Spinal cord (tissue), 10 donors: Measurements from ENCODE around the gene POLD4. TPM values are rescaled to one million over a fixed set of nuclear protein-coding genes. Genes with fewer than 3 reads are reported as not detected.
"Not testable (repeated sequence)": the region's sequence is repeated elsewhere in the genome, so short reads cannot be mapped to it uniquely, and the experiment has no call there.

Experiments used
- DNase-seq, 6 donors: peaks; one replicate each; pipeline versions ENCODE4 v3.0.0 to v3.0.0-alpha.2; 2013 to 2015; ENCODE audit warnings: low spot score in 6 of 6, low read depth in 4 of 6
- H3K27ac ChIP-seq: one replicate; pipeline ENCODE4 v1.5.1; 2013; ENCODE audit warnings: low read depth, low read length, control low read depth
- H3K27me3 ChIP-seq: one replicate; pipeline ENCODE4 v1.6.1; 2013; ENCODE audit warnings: low read length; ENCODE audit not compliant: control insufficient read depth, insufficient read depth
- H3K36me3 ChIP-seq: one replicate; pipeline ENCODE4 v1.6.1; 2013; ENCODE audit warnings: low read length; ENCODE audit not compliant: control insufficient read depth, insufficient read depth
- H3K4me1 ChIP-seq: one replicate; pipeline ENCODE4 v1.6.1; 2013; ENCODE audit warnings: low read length; ENCODE audit not compliant: control insufficient read depth, insufficient read depth
- H3K4me3 ChIP-seq: one replicate; pipeline ENCODE4 v1.5.1; 2013; ENCODE audit warnings: low read depth, low read length, control low read depth
- H3K9me3 ChIP-seq: one replicate; pipeline ENCODE4 v1.6.1; 2013; ENCODE audit warnings: low read length; ENCODE audit not compliant: control insufficient read depth, insufficient read depth
- WGBS: methylation state at CpG from one replicate; pipeline ENCODE4 v1.1.5; 2013; ENCODE audit warnings: missing lambda C conversion rate; ENCODE audit not compliant: insufficient coverage; 5-methylcytosine and 5-hydroxymethylcytosine counted together
- long read RNA-seq, 4 donors: transcript quantifications; one replicate each; lab custom pipeline, GENCODE V29; 2026
- polyA plus RNA-seq, 2 donors: library from polyadenylated mRNA; unstranded; fragments of 120-200 nt; gene quantifications; one replicate each; pipeline ENCODE4 v1.2.1, GENCODE V29; 2013; ENCODE audit not compliant: insufficient read length in 2 of 2
- total RNA-seq, 2 donors: library from RNA; depleted of rRNA in 1 of 2; stranded (reverse); fragments of 120-200 nt in 1 of 2; fragments of >200 nt in 1 of 2; gene quantifications; one replicate each; pipeline versions ENCODE4 v1.2.3 to v1.2.4, GENCODE V29; 2013 to 2014
- donor health status: healthy.

POLD4 gene
- total RNA-seq (10 to 100 TPM in 1 of 2 donors, 1 to 10 TPM in 1; 7.8 to 33.2 TPM), polyA plus RNA-seq (10 to 100 TPM; 18.0 to 34.8 TPM)
- long read RNA-seq, donor 1, transcript POLD4-205 (4 exons, 1,486 nt): minor isoform, 7 of 29 reads
- long read RNA-seq, donor 1, transcript POLD4-201 (4 exons, 918 nt): major isoform, 9 of 29 reads
- long read RNA-seq, donor 1, partial matches to known transcripts: 6 of 29 reads
- long read RNA-seq, donor 1, other reads (novel, unspliced or antisense): 0 of 29 reads
- long read RNA-seq, donor 2, partial matches to known transcripts: 0 of 6 reads
- long read RNA-seq, donor 2, other reads (novel, unspliced or antisense): 0 of 6 reads
- long read RNA-seq, donor 3, partial matches to known transcripts: 0 of 6 reads
- long read RNA-seq, donor 3, other reads (novel, unspliced or antisense): 0 of 6 reads
- long read RNA-seq, donor 4, transcript POLD4-201 (4 exons, 918 nt): major isoform, 12 of 26 reads
- long read RNA-seq, donor 4, transcript POLD4-205 (4 exons, 1,486 nt): minor isoform, 9 of 26 reads
- long read RNA-seq, donor 4, partial matches to known transcripts: 0 of 26 reads
- long read RNA-seq, donor 4, other reads (novel, unspliced or antisense): 0 of 26 reads

DNA sequence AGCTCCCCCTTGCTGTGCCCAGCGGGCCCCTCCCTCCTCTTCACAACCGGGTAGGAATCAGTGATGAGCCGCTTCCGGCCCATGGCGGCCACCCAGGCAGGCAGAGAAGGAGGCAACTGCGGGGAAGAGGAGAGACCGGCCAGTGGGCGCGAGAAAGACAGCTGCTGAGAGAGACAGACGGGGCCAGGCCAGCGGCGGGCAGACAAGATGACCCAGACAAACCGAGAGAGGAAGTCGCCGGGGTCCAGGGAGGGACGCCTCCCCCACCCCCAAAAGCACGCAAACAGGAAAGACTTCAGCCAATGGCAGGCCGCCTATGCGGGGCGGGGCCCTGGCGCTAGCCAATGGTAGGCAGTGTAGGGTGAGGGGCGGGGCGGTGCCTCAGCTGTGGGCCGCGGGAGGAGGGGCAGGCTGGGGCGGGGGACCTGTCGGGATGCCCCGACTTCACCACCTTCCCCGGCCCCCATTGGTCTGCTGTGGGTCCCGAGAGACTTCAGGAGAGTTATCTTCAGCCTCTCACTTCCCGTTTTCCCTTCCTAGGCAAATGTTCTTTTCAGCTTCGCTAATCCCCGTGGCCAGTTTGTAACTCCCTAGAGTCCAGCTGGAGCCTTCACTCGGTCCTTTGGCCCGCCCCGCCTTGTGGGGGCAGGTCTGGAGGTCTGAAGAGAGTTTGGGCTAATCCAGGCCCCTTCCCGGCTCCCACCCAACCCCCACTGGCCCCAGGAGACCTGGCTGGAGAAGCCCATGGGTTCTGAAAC is at the start of gene POLD4:
TSS of gene POLD4 (minus strand) at position 230 of the 758 bp plus-strand sequence. CDS start at position 83, 147 bp downstream.
- Histone ChIP-seq H3K4me1 (peaks cover 65% of the 10 kb centered on the region), H3K36me3 (peaks cover 7% of the 10 kb centered on the region), H3K27ac (peak within 1 kb of the TSS; percentile 96), H3K27me3 (no peaks in the 10 kb centered on the region), H3K9me3 (no peaks in the 10 kb centered on the region), H3K4me3 (peak within 1 kb of the TSS; percentile 68)
- WGBS: under 1% methylated on average over 28 of the region's 37 CpGs
- DNase-seq: peak; percentile 72 to 98 (median 89)

DNA sequence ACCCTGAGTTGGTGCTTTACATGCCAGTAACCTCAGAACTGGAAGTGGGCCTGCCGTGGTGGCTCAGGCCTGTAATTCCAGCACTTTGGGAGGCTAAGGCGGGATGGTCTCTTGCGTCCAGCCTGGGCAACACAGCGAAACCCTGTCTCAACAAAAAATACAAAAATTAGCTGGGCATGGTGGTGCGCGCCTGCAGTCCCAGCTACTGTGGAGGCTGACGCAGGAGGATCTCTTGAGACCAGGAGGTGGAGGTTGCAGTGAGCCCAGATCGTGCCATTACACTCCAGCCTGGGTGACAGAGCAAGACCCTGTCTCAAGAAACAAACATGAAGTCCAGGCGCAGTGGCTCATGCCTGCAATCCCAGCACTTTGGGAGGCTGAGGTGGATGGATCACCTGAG is 49.7 kb upstream of the POLD4 start:
- peaks cover 54% of the 10 kb centered on the region for H3K4me1 ChIP-seq
- H3K9me3 ChIP-seq, H3K27ac ChIP-seq, DNase-seq, H3K4me3 ChIP-seq, H3K27me3 ChIP-seq: not testable (repeated sequence)
- 96% methylated on average over 7 of the region's 9 CpGs for WGBS
- H3K36me3 ChIP-seq: peaks cover 26% of the 10 kb centered on the region

DNA sequence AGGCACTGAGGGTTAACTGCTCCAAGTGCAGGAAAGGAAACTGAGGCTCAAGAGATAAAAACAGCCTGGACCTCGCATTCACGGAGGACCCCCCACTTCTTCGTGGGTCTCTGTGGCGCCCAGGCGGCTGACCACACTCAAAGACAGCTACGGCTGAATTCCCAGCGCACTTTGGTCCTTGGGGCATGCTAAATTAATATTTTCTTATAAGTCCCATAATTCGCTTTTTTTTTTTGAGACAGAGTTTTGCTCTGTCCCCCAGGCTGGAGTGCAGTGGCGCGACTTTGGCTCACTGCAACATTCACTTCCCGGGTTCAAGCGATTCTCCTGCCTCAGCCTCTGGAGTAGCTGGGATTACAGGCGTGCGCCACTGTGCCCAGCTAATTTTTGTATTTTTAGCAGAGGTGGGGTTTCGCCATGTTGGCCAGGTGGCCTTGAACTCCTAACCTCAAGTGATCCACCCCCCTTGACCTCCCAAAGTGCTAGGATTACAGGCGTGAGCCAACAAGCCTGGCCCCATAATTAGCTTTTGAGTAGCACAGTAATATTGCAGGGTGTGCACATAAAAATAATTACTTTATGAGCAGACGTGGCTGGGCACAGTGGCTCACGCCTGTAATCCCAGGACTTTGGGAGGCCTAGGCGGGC is 49.0 kb upstream of the POLD4 start:
- Histone ChIP-seq H3K4me1 (peaks cover 49% of the 10 kb centered on the region), H3K27ac (peak overlapping the region; percentile 90), H3K36me3 (peaks cover 34% of the 10 kb centered on the region), H3K4me3 (peak overlapping the region; percentile 26)
- not testable (repeated sequence) for H3K9me3 ChIP-seq, H3K27me3 ChIP-seq, DNase-seq
- WGBS: 55% methylated on average over 15 of the region's 19 CpGs

DNA sequence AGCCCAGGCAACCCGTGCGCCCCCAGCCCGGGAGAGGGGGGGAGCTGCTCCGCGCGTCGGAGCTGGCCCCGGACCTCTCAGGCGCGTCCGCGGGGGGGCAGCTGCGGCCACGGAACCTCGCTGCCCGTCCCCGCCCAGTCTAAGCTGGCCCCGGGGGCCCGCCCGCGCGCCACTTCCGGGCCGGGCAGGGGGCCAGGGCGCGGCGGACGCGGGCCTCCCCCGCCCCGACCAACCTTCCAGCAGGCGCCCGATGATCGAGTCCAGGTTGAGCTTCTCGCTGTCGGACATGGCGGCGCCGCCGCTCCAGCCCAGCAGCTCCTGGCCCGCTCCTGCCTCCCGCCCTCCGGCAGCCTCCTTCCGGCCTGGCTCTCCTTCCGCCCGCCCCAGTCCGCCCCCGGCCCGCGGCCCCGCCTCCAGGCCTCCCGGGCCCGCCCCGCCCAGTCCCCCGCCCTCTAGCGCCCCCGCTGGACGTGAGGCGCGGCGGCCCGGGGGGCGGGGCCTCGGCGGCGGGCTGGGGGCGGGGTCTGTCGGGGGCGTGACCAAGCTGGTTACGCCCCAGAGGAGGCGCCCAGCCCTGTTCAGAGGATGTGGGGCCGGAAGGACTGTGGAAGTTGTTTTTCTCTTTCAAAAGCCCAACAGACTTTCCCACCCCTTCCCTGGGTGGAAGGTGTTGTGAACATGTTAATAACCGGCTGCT is 48.3 kb upstream of the POLD4 start, which contains the start of gene PPP1CA:
TSS of gene PPP1CA (minus strand) at position 364 of the 697 bp plus-strand sequence. CDS start at position 288, 76 bp downstream.
- peak in 5 of 6 donors; percentile 81 to 96 (median 84) for DNase-seq
- WGBS: 0% methylated on average over 46 of the region's 73 CpGs
- Histone ChIP-seq H3K36me3 (peaks cover 41% of the 10 kb centered on the region), H3K27ac (peak within 1 kb of the TSS; percentile 90), H3K27me3 (no peaks in the 10 kb centered on the region), H3K9me3 (no peaks in the 10 kb centered on the region), H3K4me1 (peaks cover 53% of the 10 kb centered on the region), H3K4me3 (peak within 1 kb of the TSS; percentile 87)

DNA sequence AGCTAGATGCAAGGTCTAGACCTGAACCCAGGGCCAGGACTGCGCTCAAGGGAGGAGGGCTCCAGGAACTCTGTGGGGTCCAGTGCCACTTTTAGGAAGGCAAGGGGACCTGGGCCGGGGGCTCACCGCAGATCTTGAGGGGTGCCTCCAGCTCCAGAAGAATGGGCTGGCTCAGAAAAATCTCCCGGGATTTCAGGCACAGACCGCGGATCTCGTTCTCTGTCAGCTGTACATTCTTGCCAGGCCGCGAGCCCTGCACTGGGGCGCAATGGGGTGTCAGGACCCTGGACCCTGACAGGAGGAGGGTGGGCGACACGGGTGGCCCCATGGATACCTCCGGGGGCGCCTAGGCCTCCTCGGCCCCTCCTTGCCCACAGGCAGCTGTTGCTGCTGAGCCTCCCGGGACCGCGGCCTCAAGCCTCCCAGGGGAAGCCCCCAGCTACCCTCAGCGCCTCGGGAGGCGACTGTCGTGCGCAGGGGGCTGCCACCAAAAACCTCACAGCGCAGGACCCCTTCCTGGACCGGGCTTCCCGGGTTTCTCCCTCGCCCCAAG is 47.7 kb upstream of the POLD4 start:
- no peaks in the 10 kb centered on the region for H3K9me3 ChIP-seq
- H3K4me3 ChIP-seq: peak overlapping the region; percentile 87
- H3K36me3 ChIP-seq: peaks cover 47% of the 10 kb centered on the region
- peaks cover 56% of the 10 kb centered on the region for H3K4me1 ChIP-seq
- WGBS: 6% methylated on average over 27 of the region's 27 CpGs
- peak overlapping the region; percentile 48 for H3K27ac ChIP-seq
- no peak for DNase-seq
- H3K27me3 ChIP-seq: no peaks in the 10 kb centered on the region

DNA sequence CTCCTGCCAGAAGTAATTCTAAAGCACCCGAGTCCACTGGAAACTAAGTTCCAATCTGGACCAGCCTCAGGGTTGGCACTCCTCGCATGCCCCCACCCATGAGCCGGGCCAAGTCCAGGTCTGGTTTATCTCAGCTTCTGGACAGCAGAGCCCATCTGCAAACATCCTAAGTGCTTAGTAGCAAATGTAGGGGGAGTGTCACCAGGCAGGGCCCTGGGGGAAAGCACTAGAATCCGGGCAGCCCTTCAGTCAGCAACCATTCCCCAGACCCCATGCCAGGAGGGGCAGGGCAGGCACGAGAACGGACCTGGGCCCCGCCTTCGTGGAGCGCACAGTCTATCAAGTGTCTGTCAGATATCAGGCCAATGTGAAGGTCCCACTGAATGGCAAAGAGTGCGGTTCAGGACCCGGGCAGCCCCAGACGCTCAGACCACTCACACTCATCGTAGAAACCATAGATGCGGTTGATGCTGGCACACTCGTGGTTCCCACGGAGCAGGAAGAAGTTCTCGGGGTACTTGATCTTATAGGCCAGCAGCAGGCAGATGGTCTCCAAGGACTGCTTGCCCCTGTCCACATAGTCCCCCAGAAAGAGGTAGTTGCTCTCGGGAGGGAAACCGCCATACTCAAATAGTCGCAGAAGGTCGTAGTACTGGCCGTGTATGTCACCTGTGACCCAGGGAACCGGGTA is 47.0 kb upstream of the POLD4 start:
- Histone ChIP-seq H3K4me3 (peak overlapping the region; percentile 87), H3K4me1 (peaks cover 56% of the 10 kb centered on the region), H3K9me3 (no peaks in the 10 kb centered on the region), H3K36me3 (peaks cover 53% of the 10 kb centered on the region), H3K27ac (no peak overlapping the region), H3K27me3 (no peaks in the 10 kb centered on the region)
- no peak for DNase-seq
- WGBS: 63% methylated on average over 20 of the region's 23 CpGs

DNA sequence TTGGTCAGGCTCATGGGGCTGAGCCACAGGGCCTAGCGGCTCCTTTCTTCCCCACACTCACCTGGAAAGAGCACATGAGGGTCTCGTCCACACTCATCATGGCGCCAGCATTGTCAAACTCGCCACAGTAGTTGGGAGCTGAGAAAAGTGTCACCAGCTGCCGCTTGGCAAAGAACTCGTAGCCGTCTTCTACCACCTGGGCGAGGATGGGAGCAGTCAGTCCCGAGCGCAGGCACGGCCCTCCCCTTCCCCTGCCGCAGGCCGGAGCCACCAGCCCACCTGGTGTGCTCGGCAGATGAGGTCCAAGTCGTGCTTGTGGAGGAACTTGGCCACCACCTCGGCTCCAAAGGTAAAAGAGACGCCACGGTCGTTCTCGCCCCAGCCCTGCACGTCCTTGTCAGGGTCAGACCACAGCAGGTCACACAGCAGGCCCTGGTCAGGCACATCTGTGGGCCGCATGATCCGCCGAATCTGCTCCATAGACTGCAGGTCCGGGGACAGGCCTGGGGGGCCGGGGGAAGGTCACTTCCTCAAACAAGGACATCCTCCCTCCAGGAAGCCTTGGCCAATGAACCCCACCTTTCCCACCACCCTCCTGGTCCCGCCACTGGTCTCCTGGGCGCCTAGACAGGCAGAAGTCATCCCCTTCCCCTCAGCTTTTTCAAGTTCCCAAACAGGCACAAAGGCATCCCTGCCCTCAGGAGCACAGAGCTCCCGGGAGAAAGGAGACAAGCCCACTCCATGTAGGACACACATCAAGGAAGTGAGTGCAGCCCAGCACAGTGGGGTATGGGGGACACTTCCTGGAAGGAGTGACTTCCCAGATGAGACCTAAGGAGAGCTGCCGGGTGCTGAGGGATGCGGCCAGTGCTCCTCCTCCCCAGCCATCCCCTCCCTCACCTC is 45.6 kb upstream of the POLD4 start:
- no peaks in the 10 kb centered on the region for H3K27me3 ChIP-seq
- H3K4me1 ChIP-seq: peaks cover 51% of the 10 kb centered on the region
- no peak for DNase-seq
- peaks cover 63% of the 10 kb centered on the region for H3K36me3 ChIP-seq
- WGBS: 86% methylated on average over 27 of the region's 31 CpGs
- no peak overlapping the region for H3K27ac ChIP-seq
- H3K4me3 ChIP-seq: no peak overlapping the region
- no peaks in the 10 kb centered on the region for H3K9me3 ChIP-seq
